GM12864 (cell line): Measurements from ENCODE around the gene BCAR3.

Experiments
- DNase-seq: peaks from one replicate; pipeline ENCODE4 v3.0.0-alpha.2; 2011; ENCODE audit warnings: low read depth
- H3K4me3 ChIP-seq: 2 replicates; pipeline ENCODE4 v1.5.1; 2011; ENCODE audit warnings: mild to moderate bottlenecking, low read depth, low read length, control low read depth
- CTCF ChIP-seq: IDR thresholded peaks from 2 replicates; pipeline ENCODE4 v1.5.1; 2011; ENCODE audit warnings: low read depth, mild to moderate bottlenecking, moderate library complexity, low read length, control low read depth, inconsistent platforms; ENCODE audit errors: missing control alignments

The BCAR3 gene

GRCh38 chr1:93605026-93605568 is 76.5 kb downstream of the BCAR3 start:
- DNase-seq, result no peak
- no peak for TF ChIP-seq CTCF
- H3K4me3 ChIP-seq, result no peak overlapping the region

GRCh38 chr1:93604411-93604810 is 77.2 kb downstream of the BCAR3 start:
- no peak for TF ChIP-seq CTCF
- DNase-seq, result no peak

GRCh38 chr1:93603601-93604000 is 78.0 kb downstream of the BCAR3 start:
- TF ChIP-seq CTCF, result no peak
- DNase-seq, result no peak
- H3K4me3 ChIP-seq, result no peak overlapping the region

More at GRCh38 chr1:93604411-93604810, 77.2 kb downstream of the BCAR3 start:
- no peak overlapping the region for H3K4me3 ChIP-seq

GRCh38 chr1:93603106-93603505 is 78.5 kb downstream of the BCAR3 start:
- no peak for DNase-seq
- H3K4me3 ChIP-seq, result no peak overlapping the region
- TF ChIP-seq CTCF, result no peak

- DNase-seq, result no peak
- no peak overlapping the region for H3K4me3 ChIP-seq
- TF ChIP-seq CTCF, result no peak
These were observed 79.5 kb downstream of the BCAR3 start for GRCh38 chr1:93602101-93602500.

- H3K4me3 ChIP-seq, result no peak overlapping the region
- no peak for TF ChIP-seq CTCF
- DNase-seq, result no peak
These were observed 80.0 kb downstream of the BCAR3 start for GRCh38 chr1:93601686-93602085.

- no peak for DNase-seq
- TF ChIP-seq CTCF, result no peak
- H3K4me3 ChIP-seq, result no peak overlapping the region
These were observed 81.0 kb downstream of the BCAR3 start for GRCh38 chr1:93600663-93601062.
